GM18858 (cell line): ENCODE data around the gene UBE3D.
A peak's percentile ranks its signal among the peaks of the same experiment; 100 is the strongest.
"Not testable (repeated sequence)": the region's sequence is repeated elsewhere in the genome, so short reads cannot be mapped to it uniquely, and the experiment has no call there.

Experiments used
- ATAC-seq: cut with Tn5 transposase; IDR thresholded peaks from one replicate; pipeline ENCODE4 v1.9.1; 2021; ENCODE audit not compliant: unreplicated experiment

Gene UBE3D

DNA sequence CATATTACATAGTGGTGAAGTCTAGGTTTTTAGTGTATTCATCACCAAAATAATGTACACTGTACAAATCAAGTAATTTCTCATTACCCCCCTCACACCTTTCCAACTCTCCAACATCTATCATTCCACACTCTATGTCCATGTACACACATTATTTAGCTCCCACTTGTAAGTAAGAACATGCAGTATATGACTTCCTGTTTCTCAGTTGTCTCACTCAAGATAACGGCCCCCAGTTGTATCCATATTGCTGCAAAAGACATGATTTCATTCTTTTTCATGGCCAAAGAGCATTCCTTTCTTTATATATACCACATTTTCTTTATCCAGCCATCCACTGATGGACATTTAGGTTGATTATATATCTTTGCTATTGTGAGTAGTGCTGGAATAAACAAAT is 86.0 kb downstream of the UBE3D start:
- ATAC-seq, result no peak

DNA sequence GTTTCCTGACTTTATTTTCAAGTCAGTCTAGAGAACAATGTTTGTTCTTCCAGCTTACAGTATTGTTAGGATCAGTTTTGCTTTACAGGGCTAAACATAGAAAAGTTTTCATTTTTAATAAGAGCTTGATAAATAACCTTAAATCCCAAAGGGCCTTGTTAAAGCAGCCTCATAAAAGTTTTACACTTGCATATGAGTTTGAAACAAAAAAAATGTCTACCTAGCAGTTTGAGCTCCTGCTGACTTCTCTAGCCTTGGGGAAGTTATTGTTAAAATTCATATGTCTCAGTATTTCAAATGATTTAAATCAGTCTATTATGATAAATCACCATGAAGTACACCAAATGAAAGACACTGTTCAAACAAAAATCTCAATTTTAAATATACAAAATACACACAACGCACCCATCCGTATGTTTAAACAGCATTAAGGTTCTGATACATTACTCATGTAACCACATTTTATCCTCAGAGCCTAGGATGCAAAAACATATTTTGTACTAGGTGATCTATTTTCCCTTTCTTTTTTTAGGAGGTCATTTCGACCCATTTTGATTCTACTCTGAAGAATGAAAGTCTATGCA is 87.2 kb downstream of the UBE3D start:
- ATAC-seq, result no peak

- ATAC-seq, result no peak
Measured at GRCh38 chr6:82976179-82976578, 89.5 kb downstream of the UBE3D start.

DNA sequence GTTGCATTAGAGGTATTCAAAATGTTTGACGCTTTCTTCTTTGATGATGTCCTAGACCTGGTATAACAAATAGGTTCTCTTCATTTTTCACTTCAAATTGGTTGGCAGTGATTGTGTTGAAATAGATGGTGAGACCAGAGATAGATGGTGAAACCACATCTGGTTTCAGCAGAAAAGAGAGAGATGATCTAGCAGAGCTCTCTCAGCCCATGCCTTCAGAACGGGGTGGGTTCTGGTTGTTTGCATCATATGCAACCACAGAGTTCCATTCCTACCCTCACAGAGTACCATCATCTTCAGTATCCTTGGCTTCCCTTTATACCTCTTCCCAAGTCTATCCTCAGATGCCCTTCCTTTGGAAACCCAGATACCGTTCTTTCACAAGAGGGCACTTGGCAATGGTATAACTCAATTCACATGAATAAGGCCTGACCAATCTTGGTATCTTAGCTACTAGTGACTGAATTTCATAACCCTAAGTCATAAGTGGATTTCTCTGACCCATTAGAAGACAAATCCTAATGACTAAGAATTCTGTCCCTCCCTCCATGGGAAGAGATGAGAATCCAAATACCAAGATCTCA is 93.7 kb downstream of the UBE3D start:
- no peak for ATAC-seq

DNA sequence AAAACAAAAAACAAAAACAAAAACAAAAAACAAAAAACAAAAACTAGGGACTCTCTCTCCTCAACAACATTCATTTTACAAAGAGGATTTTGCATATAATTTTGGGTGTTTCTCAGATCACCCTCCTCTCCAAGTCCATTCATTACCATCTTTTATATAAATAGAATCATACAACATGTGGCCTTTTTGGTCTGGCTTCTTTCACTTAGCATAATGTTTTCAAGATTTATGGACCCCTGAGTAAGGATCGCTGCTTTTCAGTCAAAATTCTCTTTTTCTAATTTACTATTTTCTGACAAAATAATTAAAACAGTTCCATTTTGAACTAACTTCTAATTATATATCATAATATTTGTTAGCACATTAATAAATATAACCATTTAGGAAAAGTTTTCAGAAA is 94.8 kb downstream of the UBE3D start:
- no peak for ATAC-seq

DNA sequence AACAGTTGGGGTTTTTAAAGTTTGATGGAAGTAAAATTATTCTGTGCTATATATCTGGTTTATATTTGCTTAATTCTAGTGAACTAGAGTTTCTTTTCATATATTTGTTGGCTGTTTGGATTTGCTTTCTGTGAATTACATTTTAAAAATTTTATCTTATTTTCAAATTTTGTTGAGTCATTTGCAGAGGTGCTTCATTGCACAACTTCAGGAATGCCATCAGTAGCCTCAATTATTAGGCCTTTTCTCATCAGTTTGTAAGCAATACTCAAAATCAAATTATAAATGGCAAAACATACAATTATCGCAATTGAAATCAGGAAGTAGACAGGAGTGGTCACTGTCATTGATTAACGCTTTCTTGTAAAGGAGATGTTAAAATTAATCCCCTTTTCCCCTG is 96.9 kb downstream of the UBE3D start:
- ATAC-seq, result no peak

DNA sequence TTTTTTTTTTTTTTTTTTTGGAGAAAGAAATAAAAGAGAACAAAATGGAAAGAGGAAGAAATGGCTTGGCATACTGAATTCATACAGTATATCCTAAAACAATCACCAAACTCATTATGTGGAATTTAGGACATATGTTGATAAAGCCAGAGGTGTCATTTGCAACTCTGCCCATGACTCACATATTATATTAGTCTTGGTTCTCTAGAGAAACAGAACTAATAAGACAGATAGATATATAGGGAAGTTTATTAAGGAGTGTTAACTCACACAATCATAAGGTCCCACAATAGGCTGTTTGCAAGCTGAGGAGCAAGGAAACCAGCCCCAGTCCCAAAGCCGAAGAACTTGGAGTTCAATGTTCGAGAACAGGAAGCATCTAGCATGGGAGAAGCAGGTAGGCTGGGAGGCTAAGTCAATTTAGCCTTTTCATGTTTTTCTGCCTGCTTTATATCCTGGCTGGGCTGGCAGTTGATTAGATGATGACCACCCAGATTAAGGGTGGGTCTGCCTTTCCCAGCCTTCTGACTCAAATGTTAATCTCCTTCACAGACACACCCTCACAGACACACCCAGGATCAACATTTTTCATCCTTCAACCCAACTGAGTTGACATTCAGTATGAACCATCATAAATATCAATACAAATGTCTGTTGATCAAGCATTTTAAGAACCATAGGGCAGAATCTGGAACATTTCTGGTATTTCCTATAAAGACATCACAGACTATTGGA is 102.3 kb downstream of the UBE3D start:
- ATAC-seq, result no peak

DNA sequence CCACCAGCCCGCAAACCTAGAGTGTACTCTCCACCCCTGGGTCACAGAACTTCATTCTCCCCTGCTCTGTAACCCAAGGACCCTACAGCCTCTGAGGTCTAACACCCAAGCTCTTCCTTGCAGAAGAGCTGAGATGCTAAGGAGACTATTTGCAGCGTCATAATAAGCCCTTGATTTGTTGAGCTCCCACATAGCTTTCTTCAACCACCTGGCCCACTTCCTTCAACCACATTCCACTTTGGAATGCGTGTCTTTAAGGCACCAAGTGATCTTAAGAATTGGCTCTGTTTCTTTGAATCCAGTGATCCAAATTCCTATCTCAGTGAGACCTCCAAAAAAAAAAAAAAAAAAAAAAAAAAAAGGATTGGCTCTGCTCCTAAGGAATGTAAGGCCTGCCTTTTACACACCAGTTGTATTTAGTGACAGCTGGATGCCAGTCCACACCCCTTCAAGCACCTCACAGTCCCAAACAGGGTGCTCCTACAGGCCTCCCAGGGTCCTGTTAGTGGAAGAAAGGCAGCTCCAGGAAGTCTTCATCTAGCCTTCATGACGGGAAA is 106.2 kb downstream of the UBE3D start:
- no peak for ATAC-seq

- ATAC-seq, result no peak
Measured at GRCh38 chr6:82958551-82958950, 107.1 kb downstream of the UBE3D start.

GRCh38 chr6:82957868-82958245 is 107.8 kb downstream of the UBE3D start:
- no peak for ATAC-seq

- ATAC-seq, result no peak
Measured at GRCh38 chr6:82957171-82957867, 108.3 kb downstream of the UBE3D start.

DNA sequence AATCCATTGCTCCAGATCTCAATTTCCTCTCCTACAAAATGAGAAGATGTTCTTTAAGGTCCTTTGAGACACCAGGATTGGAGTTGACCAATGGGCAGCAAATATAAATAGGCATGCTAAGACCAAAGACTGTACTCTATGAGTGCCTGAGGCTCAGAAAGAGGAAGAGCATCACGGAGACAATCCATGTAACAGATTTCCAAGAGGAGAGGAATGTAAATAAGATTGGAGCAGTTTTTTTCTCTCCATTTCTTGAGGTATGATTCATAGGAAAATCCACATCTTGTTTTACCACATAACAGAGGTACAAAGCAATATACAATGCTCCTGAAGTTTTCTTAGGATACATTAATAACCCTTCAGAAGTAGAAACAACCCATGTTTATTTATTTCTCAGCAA is 109.8 kb downstream of the UBE3D start:
- no peak for ATAC-seq

DNA sequence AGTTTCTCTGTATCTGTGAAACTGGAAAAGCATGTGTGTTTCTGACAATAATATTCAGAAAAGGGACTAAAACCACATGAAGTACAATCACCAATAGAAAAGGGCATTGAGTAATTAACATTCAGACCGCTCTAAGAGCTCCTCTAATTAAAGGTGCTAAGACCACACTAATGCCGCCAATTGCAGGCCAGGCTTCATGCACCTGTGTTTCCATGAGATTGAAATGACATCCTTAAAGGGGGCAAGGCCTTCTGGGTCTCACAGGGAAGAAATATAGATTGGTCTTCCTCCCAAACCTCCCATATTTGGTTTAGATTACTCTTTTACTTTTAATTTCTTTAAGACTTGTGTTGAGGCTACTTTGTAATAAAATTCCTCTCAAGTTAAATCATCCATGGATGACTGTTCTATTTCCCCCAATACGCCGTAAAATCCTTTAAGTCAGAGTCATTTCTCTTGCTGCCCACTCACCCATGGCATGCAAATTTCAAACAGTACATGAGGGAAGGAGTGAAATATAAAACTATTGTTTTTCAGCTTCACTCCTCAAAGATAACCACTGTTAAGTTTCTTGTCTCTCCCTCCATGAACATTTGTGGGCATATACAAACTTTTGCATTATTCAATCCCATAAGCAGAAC is 110.6 kb downstream of the UBE3D start:
- peak; percentile 94 for ATAC-seq

GRCh38 chr6:82954356-82954755 is 111.3 kb downstream of the UBE3D start:
- no peak for ATAC-seq

- ATAC-seq, result no peak
Measured at GRCh38 chr6:82953871-82954270, 111.8 kb downstream of the UBE3D start.

GRCh38 chr6:82951935-82952334 is 113.7 kb downstream of the UBE3D start:
- ATAC-seq, result no peak

GRCh38 chr6:82951389-82951788 is 114.3 kb downstream of the UBE3D start:
- ATAC-seq, result no peak

GRCh38 chr6:82930915-82931314 is 134.7 kb downstream of the UBE3D start:
- not testable (repeated sequence) for ATAC-seq

DNA sequence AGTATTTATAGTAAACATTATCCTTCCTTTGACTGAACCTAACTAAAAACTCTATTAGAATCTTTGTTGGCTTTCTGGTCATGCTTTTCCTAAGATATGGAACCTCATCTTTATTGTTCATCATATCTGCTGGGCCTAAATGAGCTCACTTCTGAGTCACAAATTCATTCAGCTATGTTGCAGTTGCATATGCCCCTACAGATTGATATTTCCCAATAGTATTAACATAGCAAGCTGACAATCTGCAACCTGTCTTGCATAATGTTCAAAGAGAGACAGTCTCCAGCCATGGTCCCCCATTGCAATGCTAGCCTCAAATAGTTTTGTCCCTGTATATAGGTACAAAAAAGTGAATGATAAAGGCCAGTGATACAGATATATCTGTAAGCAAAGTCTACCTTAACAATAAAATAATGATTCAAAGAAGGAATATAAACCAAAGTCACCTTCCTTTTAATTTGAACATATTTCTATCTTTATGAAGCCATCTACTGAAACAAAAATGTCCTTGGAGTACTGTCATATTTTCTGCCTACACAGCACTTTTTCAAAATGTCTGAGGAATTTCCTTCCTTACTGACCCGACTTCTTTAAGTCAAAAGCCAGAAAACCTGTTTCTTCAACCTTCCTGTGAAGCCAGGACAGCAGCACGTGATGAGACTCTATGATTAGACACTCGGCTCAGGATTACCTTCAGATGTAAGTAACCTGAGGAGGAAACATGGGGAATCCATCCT is 140.7 kb downstream of the UBE3D start:
- no peak for ATAC-seq

DNA sequence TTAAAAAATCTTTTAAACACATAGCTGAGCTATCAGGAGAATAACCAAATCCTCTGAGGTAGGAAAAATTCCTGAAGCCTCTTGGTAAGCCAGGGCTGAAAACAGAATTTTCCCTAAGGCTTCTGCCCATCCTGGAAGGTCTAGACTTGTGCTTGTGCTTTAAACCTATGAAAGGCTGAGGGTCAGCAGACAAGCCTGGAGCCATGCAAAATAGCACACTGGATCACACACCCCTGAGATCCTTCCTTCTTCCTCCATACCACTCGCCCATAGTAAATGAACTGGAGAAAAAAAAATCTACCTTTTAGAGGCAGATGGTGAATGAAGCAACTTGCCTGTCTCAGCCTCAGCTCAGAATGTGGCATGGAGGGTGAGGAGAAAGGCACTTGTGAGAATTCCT is 144.4 kb downstream of the UBE3D start:
- no peak for ATAC-seq
